Osteocyte (in vitro differentiated cells): ENCODE data around the gene HES2. TPM values are rescaled to one million over a fixed set of nuclear protein-coding genes. Genes with fewer than 3 reads are reported as not detected.
A peak's percentile ranks its signal among the peaks of the same experiment; 100 is the strongest.

ENCODE experiments used
- DNase-seq: peaks from one replicate; pipeline ENCODE4 v3.0.0; 2021; ENCODE audit warnings: mixed read lengths; ENCODE audit not compliant: unreplicated experiment; ENCODE audit errors: extremely low spot score
- H3K27ac Mint-ChIP-seq: one replicate; pipeline ENCODE4 v1.8.0; 2021; ENCODE audit warnings: mild to moderate bottlenecking, mixed read lengths; ENCODE audit not compliant: unreplicated experiment
- H3K27me3 Mint-ChIP-seq: one replicate; pipeline ENCODE4 v1.8.0; 2021; ENCODE audit warnings: mixed read lengths; ENCODE audit not compliant: unreplicated experiment
- H3K36me3 Mint-ChIP-seq: one replicate; pipeline ENCODE4 v1.8.0; 2021; ENCODE audit warnings: mixed read lengths; ENCODE audit not compliant: unreplicated experiment
- H3K4me1 Mint-ChIP-seq: one replicate; pipeline ENCODE4 v1.8.0; 2021; ENCODE audit warnings: mixed read lengths; ENCODE audit not compliant: unreplicated experiment
- H3K4me3 Mint-ChIP-seq: one replicate; pipeline ENCODE4 v1.8.0; 2021; ENCODE audit warnings: mild to moderate bottlenecking, moderate library complexity, mixed read lengths; ENCODE audit not compliant: unreplicated experiment
- H3K9me3 Mint-ChIP-seq: one replicate; pipeline ENCODE4 v1.8.0; 2021; ENCODE audit warnings: mixed read lengths; ENCODE audit not compliant: unreplicated experiment
- total RNA-seq: library from RNA; stranded (reverse); gene quantifications from 2 replicates; pipeline ENCODE4 v1.2.1, GENCODE V29; 2021
- TF ChIP-seq, protein P1 (sequence below): fragments of 200-600 bp; sonication (generic); IDR thresholded peaks from 2 replicates; pipeline ENCODE4 v1.5.0; 2021; ENCODE audit warnings: antibody characterized with exemption, mild to moderate bottlenecking, moderate library complexity

The HES2 gene
- total RNA-seq, 1 donor from 2014 or later, result not detected

GRCh38 chr1:6392809-6393399, 26.8 kb downstream of the HES2 start:
- TF ChIP-seq, protein P1, sequence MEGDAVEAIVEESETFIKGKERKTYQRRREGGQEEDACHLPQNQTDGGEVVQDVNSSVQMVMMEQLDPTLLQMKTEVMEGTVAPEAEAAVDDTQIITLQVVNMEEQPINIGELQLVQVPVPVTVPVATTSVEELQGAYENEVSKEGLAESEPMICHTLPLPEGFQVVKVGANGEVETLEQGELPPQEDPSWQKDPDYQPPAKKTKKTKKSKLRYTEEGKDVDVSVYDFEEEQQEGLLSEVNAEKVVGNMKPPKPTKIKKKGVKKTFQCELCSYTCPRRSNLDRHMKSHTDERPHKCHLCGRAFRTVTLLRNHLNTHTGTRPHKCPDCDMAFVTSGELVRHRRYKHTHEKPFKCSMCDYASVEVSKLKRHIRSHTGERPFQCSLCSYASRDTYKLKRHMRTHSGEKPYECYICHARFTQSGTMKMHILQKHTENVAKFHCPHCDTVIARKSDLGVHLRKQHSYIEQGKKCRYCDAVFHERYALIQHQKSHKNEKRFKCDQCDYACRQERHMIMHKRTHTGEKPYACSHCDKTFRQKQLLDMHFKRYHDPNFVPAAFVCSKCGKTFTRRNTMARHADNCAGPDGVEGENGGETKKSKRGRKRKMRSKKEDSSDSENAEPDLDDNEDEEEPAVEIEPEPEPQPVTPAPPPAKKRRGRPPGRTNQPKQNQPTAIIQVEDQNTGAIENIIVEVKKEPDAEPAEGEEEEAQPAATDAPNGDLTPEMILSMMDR, result no peak
- Mint-ChIP-seq H3K4me3 (peak overlapping the region; percentile 79), H3K36me3 (no peaks in the 10 kb centered on the region), H3K27me3 (no peaks in the 10 kb centered on the region), H3K9me3 (no peaks in the 10 kb centered on the region), H3K4me1 (peaks cover 14% of the 10 kb centered on the region), H3K27ac (peak overlapping the region; percentile 56)
- no peak for DNase-seq

DNA sequence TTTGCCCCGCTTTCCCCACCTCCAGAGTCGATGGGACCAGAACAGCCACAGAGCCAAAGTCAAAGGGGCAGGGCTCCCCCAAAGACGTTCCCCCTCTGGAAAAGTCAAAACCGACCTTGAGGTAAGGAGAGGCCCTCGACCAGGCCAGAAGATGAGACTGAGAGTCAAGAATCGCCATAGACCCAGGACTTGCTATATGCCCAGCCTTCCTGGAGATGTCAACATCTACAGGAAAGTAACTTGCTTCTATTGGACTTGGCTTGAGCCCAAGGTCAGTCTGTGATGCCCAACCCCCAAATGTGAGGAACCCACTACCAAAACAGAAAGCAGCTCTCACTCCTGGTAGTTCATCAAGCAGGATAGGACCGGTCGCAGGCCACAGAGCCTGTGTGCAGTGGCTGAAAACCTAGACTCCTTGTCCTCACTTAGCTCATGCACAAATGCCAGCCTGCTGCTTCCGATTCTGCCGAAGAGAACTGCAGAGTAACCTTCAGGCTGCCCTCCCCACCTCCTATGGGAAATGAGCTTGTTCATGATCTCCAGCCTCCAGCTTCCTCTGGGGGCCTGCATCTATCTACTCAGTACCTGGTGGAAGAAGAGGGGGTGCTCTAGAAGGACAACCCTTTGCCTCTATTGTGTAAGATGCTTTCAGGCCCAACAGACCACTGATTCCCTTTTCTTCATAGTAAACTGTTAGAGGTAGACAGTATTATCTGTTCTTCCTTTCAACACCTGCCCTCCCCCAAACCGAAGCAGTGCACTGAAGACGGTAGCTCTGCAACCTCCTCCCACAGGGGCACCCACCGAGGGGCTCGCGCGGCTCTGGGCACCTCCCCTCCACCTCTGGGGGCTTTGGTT, 27.5 kb downstream of the HES2 start:
- Mint-ChIP-seq H3K27me3 (no peaks in the 10 kb centered on the region), H3K36me3 (no peaks in the 10 kb centered on the region), H3K4me1 (peaks cover 14% of the 10 kb centered on the region), H3K4me3 (peak overlapping the region; percentile 79), H3K9me3 (no peaks in the 10 kb centered on the region), H3K27ac (peak overlapping the region; percentile 54)
- TF ChIP-seq, protein P1, result no peak
- no peak for DNase-seq

GRCh38 chr1:6389971-6390370, 29.7 kb downstream of the HES2 start:
- Mint-ChIP-seq H3K9me3 (no peaks in the 10 kb centered on the region), H3K4me1 (peaks cover 34% of the 10 kb centered on the region), H3K27me3 (no peaks in the 10 kb centered on the region), H3K27ac (no peak overlapping the region), H3K36me3 (no peaks in the 10 kb centered on the region), H3K4me3 (no peak overlapping the region)
- DNase-seq, result no peak
- TF ChIP-seq, protein P1, result no peak

DNA sequence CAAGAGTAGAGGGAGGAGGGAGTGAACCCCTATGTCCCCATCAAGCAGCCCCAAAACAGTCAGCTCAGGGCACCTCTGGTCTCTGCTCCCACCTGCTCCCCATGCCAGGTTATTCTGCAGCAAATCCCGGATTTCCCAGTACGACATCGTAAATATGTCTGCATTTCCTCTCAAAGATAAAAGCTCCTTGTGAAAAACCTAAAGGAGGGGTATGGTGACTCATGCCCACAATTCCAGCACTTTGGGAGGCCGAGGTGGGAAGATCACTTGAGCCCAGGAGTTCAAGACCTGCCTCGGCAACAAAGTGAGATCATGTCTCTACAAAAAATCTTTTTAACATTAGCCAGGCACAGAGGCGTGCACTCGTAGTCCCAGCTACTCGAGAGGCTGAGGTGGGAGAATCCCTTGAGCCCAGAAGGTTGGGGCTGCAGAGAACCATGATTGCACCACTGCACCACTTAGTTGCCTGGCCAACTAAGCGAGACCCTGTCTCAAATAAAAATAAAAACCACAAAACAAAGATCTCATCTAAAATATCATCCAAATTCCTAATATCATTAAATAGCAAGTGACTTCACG, 33.3 kb downstream of the HES2 start:
- no peak for DNase-seq
- TF ChIP-seq, protein P1, result no peak
- Mint-ChIP-seq H3K4me3 (no peak overlapping the region), H3K36me3 (no peaks in the 10 kb centered on the region), H3K4me1 (peaks cover 25% of the 10 kb centered on the region), H3K27me3 (no peaks in the 10 kb centered on the region), H3K9me3 (no peaks in the 10 kb centered on the region), H3K27ac (peak overlapping the region; percentile 41)
